Measurements from ENCODE around the gene TNFRSF4. TPM values are rescaled to one million over a fixed set of nuclear protein-coding genes. Genes with fewer than 3 reads are reported as not detected.

TNFRSF4 gene
- total and polyA plus RNA-seq, 4 donors, result 0.08 to 0.35 (median 0.15) TPM; not detected in 1

- Histone ChIP-seq H3K36me3 (ENCODE audit: control insufficient read depth in 4 of 4, insufficient read depth in 3 of 4, low read depth in 1 of 4, low read length in 3 of 4) (peaks cover 13 to 38% (median 17%) of the 10 kb centered on the region in 4 donors), H3K9me3 (ENCODE audit: control insufficient read depth in 4 of 4, low read length in 3 of 4) (no peaks in the 10 kb centered on the region), H3K9ac (ENCODE audit: low read depth in 1 of 2, low read length in 2 of 2) (no peak overlapping the region), H3K27ac (ENCODE audit: low read depth in 1 of 2, low read length in 2 of 2) (no peak overlapping the region), H3K27me3 (ENCODE audit: control insufficient read depth in 4 of 4, insufficient read depth in 4 of 4, low read length in 3 of 4) (no peaks in the 10 kb centered on the region), H3K4me3 (ENCODE audit: low read depth in 1 of 3, low read length in 3 of 3) (no peak overlapping the region), H3K4me1 (ENCODE audit: control insufficient read depth in 4 of 4, insufficient read depth in 4 of 4, low read length in 3 of 4) (no peaks in the 10 kb centered on the region)
- no peak for DNase-seq (ENCODE audit: low spot score)
- WGBS, result 95% methylated on average over 26 of the region's 26 CpGs
- no peak for TF ChIP-seq ATF3 (IDR thresholded peaks at IDR 0.05)
- no peak for TF ChIP-seq YY1 (IDR thresholded peaks at IDR 0.05)
- TF ChIP-seq FOXA2 (IDR thresholded peaks at IDR 0.05), result no peak
- no peak for TF ChIP-seq EGR1 (IDR thresholded peaks at IDR 0.05; ENCODE audit: low read depth in 2 of 2)
- no peak for TF ChIP-seq GABPA (IDR thresholded peaks at IDR 0.05 in 1 of 2, conservative IDR thresholded peaks at IDR 0.05 in 1 of 2)
- TF ChIP-seq RAD21 (IDR thresholded peaks at IDR 0.05), result no peak
- TF ChIP-seq TAF1 (conservative IDR thresholded peaks at IDR 0.05), result no peak
- no peak for TF ChIP-seq NR2F2 (IDR thresholded peaks at IDR 0.05)
- no peak for TF ChIP-seq REST (IDR thresholded peaks at IDR 0.05)
- no peak for TF ChIP-seq FOXA1 (IDR thresholded peaks at IDR 0.05)
- TF ChIP-seq MAX (IDR thresholded peaks at IDR 0.05), result no peak
- TF ChIP-seq RXRA (IDR thresholded peaks at IDR 0.05), result no peak
- no peak for TF ChIP-seq SP1 (IDR thresholded peaks at IDR 0.05)
- no peak for TF ChIP-seq ZBTB33 (IDR thresholded peaks at IDR 0.05)
- no peak for TF ChIP-seq JUND (IDR thresholded peaks at IDR 0.05)
- TF ChIP-seq HNF4G (IDR thresholded peaks at IDR 0.05), result no peak
- no peak for TF ChIP-seq HNF4A (conservative IDR thresholded peaks at IDR 0.05)
- TF ChIP-seq CTCF (IDR thresholded peaks at IDR 0.05; ENCODE audit: low read depth, low read length, missing input control), result no peak
Measured at GRCh38 chr1:1255078-1255477, 41.1 kb upstream of the TNFRSF4 start.
